GM12874 (cell line): ENCODE results near the gene PDE4B.

Experiments used
- CTCF ChIP-seq: IDR thresholded peaks from 2 replicates; pipeline ENCODE4 v1.5.1; 2011; ENCODE audit warnings: low read depth, mild to moderate bottlenecking, control low read depth, low read length, moderate library complexity; ENCODE audit not compliant: insufficient read depth

Gene PDE4B

GRCh38 chr1:66013371-66013770 is 220.7 kb downstream of the PDE4B start:
- TF ChIP-seq CTCF: no peak

- no peak for TF ChIP-seq CTCF
Observed at GRCh38 chr1:66022904-66023620, 230.4 kb downstream of the PDE4B start.

GRCh38 chr1:66025188-66025587 is 232.5 kb downstream of the PDE4B start:
- no peak for TF ChIP-seq CTCF

- no peak for TF ChIP-seq CTCF
Observed at GRCh38 chr1:66028035-66028434, 235.3 kb downstream of the PDE4B start.

- no peak for TF ChIP-seq CTCF
Observed at GRCh38 chr1:66033781-66034180, 241.1 kb downstream of the PDE4B start.

- TF ChIP-seq CTCF: no peak
Observed at GRCh38 chr1:66035616-66036245, 243.0 kb downstream of the PDE4B start.

- TF ChIP-seq CTCF: no peak
Observed at GRCh38 chr1:66041654-66042053, 249.0 kb downstream of the PDE4B start.
